ENCODE results near the gene POLR2C. TPM values are rescaled to one million over a fixed set of nuclear protein-coding genes. Genes with fewer than 3 reads are reported as not detected.
"Not testable (repeated sequence)": the region's sequence is repeated elsewhere in the genome, so short reads cannot be mapped to it uniquely, and the experiment has no call there.

Gene POLR2C
- total and polyA plus RNA-seq, 2 of the 13 experiments (the other 11 are each of a cell fraction or from before 2014, with no cell fraction given): 104 to 216 TPM

DNA sequence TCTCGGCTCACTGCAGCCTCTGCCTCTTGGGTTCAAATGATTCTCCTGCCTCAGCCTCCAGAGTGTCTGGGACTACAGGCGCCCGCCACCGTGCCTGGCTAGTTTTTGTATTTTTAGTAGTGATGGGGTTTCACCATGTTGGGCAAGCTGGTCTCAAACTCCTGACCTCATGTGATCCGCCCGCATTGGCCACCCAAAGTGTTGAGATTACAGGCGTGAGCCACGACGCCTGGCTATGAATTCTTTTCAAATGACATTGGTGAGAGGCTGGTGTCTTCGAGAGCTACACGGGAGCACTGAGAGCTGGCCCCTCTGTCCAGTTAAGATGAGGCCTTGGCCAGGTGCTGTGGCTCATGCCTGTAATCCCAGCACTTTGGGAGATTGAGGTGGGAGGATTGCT lies 37.5 kb downstream of the POLR2C start:
- DNase-seq (ENCODE audit: low spot score); H3K79me2 ChIP-seq (ENCODE audit: insufficient read depth, low read length); H3K9ac ChIP-seq (ENCODE audit: insufficient read depth, low read depth, low read length); H3K4me2 ChIP-seq (ENCODE audit: low read depth, low read length); intact Hi-C loops (cut with micrococcal nuclease; ENCODE audit: unreplicated experiment); BruUV-seq (replicated peaks); ATAC-seq; H4K20me1 ChIP-seq (ENCODE audit: insufficient read depth, low read length); H3K27ac ChIP-seq (ENCODE audit: extremely low read length, insufficient read depth, low read length); H3K4me3 ChIP-seq (replicated peaks in 1 of 3; ENCODE audit: insufficient read depth in 1 of 3, low read depth in 2 of 3, low read length in 3 of 3); H2AFZ ChIP-seq (ENCODE audit: low read length); CTCF ChIA-PET (ENCODE audit: low intra/inter-chr PET ratio, low total read pairs); FAIRE-seq; H3K9me3 ChIP-seq (ENCODE audit: low read length); in situ Hi-C loops (cut with HindIII; ENCODE audit: extremely low pct_ligation_motif_present, low pct_unique_long_range_greater_than_20kb); H3K36me3 ChIP-seq (replicated peaks in 1 of 2; ENCODE audit: control insufficient read depth in 1 of 2, insufficient read depth in 2 of 2, low read length in 2 of 2): not testable (repeated sequence)
- Histone ChIP-seq H3K4me1 (ENCODE audit: insufficient read depth, low read length) (peaks cover 36% of the 10 kb centered on the region), H3K27me3 (ENCODE audit: control insufficient read depth in 1 of 2, insufficient read depth in 2 of 2, low read length in 2 of 2) (peaks cover 5 to 57% of the 10 kb centered on the region in 2 experiments; a peak in 4 of 5 replicates)
- 68% methylated on average over 11 of the region's 11 CpGs for WGBS (ENCODE audit: low lambda C conversion rate)
- POLR2A ChIA-PET: interaction anchor here (0.9 to 2.9 kb wide), 4 partner anchors 13 to 52 kb away, joined by 3 to 8 read pairs (median 6); partner anchors contain the start of genes CIAPIN1 and COQ9

DNA sequence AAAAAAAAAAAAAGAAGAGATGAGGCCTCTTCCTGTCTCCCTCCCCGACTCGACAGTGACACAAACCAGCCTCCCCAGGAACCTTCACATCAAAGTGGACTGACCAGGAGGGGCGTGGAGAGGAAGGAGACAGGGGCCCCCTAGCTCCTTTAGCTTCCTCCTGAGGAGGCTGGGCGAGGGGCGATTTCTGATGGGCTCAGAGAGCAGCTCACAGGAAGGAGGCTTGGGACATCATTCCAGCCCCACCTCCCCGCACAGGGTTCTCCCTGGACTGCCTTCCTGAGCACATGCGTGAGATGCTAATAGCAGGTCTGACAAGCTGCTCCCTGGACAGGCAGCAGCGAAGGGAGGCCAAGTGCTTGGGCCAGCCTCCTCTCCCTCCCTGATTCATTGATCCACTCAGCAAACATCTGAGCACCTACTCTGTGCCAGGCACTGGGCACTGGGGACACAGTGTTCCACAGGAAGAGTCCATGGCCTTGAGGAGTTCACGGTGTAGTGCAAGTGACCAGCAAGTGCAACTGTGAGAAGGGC lies 38.2 kb downstream of the POLR2C start:
- Histone ChIP-seq H3K27me3 (ENCODE audit: control insufficient read depth in 1 of 2, insufficient read depth in 2 of 2, low read length in 2 of 2) (peaks cover 5 to 54% of the 10 kb centered on the region in 2 experiments; a peak in 4 of 5 replicates), H3K36me3 (replicated peaks in 1 of 2; ENCODE audit: control insufficient read depth in 1 of 2, insufficient read depth in 2 of 2, low read length in 2 of 2) (no peaks in the 10 kb centered on the region), H3K9ac (ENCODE audit: insufficient read depth, low read depth, low read length) (no peak overlapping the region), H3K4me2 (ENCODE audit: low read depth, low read length) (peak overlapping the region; percentile 52), H3K79me2 (ENCODE audit: insufficient read depth, low read length) (no peaks in the 10 kb centered on the region), H3K4me3 (replicated peaks in 1 of 3; ENCODE audit: insufficient read depth in 1 of 3, low read depth in 2 of 3, low read length in 3 of 3) (peak overlapping the region in 1 of 3 experiments; percentile 47; a peak in 1 of 6 replicates), H2AFZ (ENCODE audit: low read length) (no peak overlapping the region), H3K4me1 (ENCODE audit: insufficient read depth, low read length) (peaks cover 36% of the 10 kb centered on the region), H3K27ac (ENCODE audit: extremely low read length, insufficient read depth, low read length) (no peak overlapping the region), H4K20me1 (ENCODE audit: insufficient read depth, low read length) (no peaks in the 10 kb centered on the region), H3K9me3 (ENCODE audit: low read length) (no peaks in the 10 kb centered on the region)
- POLR2A ChIA-PET: interaction anchor here (0.9 to 2.9 kb wide), 8 partner anchors 10 to 53 kb away, joined by 3 to 8 read pairs (median 5); partner anchors contain the start of genes CIAPIN1, COQ9 and POLR2C
- FAIRE-seq: no peak
- BruUV-seq (replicated peaks): no TSS peak
- intact Hi-C loops (cut with micrococcal nuclease; ENCODE audit: unreplicated experiment): no loop called here
- WGBS (ENCODE audit: low lambda C conversion rate): 0% methylated on average over 8 of the region's 9 CpGs
- ATAC-seq: peak; percentile 69
- in situ Hi-C loops (cut with HindIII; ENCODE audit: extremely low pct_ligation_motif_present, low pct_unique_long_range_greater_than_20kb): no loop called here
- DNase-seq (ENCODE audit: low spot score): no peak
- CTCF ChIA-PET (ENCODE audit: low intra/inter-chr PET ratio, low total read pairs): no interaction called here
- TF ChIP-seq, protein P1, sequence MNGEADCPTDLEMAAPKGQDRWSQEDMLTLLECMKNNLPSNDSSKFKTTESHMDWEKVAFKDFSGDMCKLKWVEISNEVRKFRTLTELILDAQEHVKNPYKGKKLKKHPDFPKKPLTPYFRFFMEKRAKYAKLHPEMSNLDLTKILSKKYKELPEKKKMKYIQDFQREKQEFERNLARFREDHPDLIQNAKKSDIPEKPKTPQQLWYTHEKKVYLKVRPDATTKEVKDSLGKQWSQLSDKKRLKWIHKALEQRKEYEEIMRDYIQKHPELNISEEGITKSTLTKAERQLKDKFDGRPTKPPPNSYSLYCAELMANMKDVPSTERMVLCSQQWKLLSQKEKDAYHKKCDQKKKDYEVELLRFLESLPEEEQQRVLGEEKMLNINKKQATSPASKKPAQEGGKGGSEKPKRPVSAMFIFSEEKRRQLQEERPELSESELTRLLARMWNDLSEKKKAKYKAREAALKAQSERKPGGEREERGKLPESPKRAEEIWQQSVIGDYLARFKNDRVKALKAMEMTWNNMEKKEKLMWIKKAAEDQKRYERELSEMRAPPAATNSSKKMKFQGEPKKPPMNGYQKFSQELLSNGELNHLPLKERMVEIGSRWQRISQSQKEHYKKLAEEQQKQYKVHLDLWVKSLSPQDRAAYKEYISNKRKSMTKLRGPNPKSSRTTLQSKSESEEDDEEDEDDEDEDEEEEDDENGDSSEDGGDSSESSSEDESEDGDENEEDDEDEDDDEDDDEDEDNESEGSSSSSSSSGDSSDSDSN (CRISPR knock-in tag; IDR thresholded peaks at IDR 0.05): peak; percentile 35; the same call in 1 of the 2 replicates
- TF ChIP-seq ZNF33A (CRISPR knock-in tag; IDR thresholded peaks at IDR 0.05; ENCODE audit: borderline replicate concordance) (no peak), ZNF720 (CRISPR knock-in tag; IDR thresholded peaks at IDR 0.05) (no peak), ZNF24 (IDR thresholded peaks at IDR 0.05) (no peak), HNRNPLL (IDR thresholded peaks at IDR 0.05; ENCODE audit: low read depth, low read length, poor library complexity, severe bottlenecking) (no peak), ZMYM3 (CRISPR knock-in tag; IDR thresholded peaks at IDR 0.05) (0 out of 2 replicates have a peak, but pooled peaks have one; percentile 14), ZNF883 (CRISPR knock-in tag; IDR thresholded peaks at IDR 0.05; ENCODE audit: not compliant biosample characterization) (no peak), ZSCAN9 (CRISPR knock-in tag; IDR thresholded peaks at IDR 0.05; ENCODE audit: borderline replicate concordance) (no peak), CCAR2 (optimal IDR thresholded peaks at IDR 0.05; ENCODE audit: low read depth, low read length) (no peak), ELF1 (CRISPR knock-in tag; IDR thresholded peaks at IDR 0.05) (no peak)
- TF ChIP-seq, protein P2, sequence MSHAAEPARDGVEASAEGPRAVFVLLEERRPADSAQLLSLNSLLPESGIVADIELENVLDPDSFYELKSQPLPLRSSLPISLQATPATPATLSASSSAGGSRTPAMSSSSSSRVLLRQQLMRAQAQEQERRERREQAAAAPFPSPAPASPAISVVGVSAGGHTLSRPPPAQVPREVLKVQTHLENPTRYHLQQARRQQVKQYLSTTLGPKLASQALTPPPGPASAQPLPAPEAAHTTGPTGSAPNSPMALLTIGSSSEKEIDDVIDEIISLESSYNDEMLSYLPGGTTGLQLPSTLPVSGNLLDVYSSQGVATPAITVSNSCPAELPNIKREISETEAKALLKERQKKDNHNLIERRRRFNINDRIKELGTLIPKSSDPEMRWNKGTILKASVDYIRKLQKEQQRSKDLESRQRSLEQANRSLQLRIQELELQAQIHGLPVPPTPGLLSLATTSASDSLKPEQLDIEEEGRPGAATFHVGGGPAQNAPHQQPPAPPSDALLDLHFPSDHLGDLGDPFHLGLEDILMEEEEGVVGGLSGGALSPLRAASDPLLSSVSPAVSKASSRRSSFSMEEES (CRISPR knock-in tag; IDR thresholded peaks at IDR 0.05): no peak
- TF ChIP-seq, protein P3, sequence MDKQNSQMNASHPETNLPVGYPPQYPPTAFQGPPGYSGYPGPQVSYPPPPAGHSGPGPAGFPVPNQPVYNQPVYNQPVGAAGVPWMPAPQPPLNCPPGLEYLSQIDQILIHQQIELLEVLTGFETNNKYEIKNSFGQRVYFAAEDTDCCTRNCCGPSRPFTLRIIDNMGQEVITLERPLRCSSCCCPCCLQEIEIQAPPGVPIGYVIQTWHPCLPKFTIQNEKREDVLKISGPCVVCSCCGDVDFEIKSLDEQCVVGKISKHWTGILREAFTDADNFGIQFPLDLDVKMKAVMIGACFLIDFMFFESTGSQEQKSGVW (CRISPR knock-in tag; IDR thresholded peaks at IDR 0.05; ENCODE audit: borderline replicate concordance): no peak
